Liver (tissue), 3 donors: ENCODE results near the gene IPO9.

ENCODE experiments used
- CTCF ChIP-seq: fragments of 150-350 bp; IDR thresholded peaks from 2 replicates; pipeline ENCODE4 v1.5.1; 2017; ENCODE audit warnings: improper control_type of control experiment, low read depth, low read length; ENCODE audit not compliant: missing input control
- FOXA1 ChIP-seq: IDR thresholded peaks from 2 replicates; pipeline ENCODE4 v1.6.1; 2016; ENCODE audit warnings: antibody characterized with exemption
- JUND ChIP-seq, 2 donors: IDR thresholded peaks; 2 replicates each; pipeline ENCODE4 v1.6.1; 2016; ENCODE audit warnings: antibody characterized with exemption in 2 of 2
- MAX ChIP-seq: IDR thresholded peaks from 2 replicates; pipeline ENCODE4 v1.6.1; 2016; ENCODE audit warnings: antibody characterized with exemption
- NR2F2 ChIP-seq: IDR thresholded peaks from 2 replicates; pipeline ENCODE4 v1.6.1; 2016; ENCODE audit warnings: antibody characterized with exemption
- REST ChIP-seq: IDR thresholded peaks from 2 replicates; pipeline ENCODE4 v1.6.1; 2016; ENCODE audit warnings: antibody characterized with exemption, mild to moderate bottlenecking
- TAF1 ChIP-seq: conservative IDR thresholded peaks from 2 replicates; pipeline ENCODE4 v1.6.1; 2016; ENCODE audit warnings: antibody characterized with exemption, mild to moderate bottlenecking
- YY1 ChIP-seq: IDR thresholded peaks from 2 replicates; pipeline ENCODE4 v1.6.1; 2016; ENCODE audit warnings: antibody characterized with exemption, mild to moderate bottlenecking
- TF ChIP-seq, protein P1 (sequence below): IDR thresholded peaks from 2 replicates; pipeline ENCODE4 v1.6.1; 2016; ENCODE audit warnings: antibody characterized with exemption
- donor health status: healthy.
- donor health status: healthy.

DNA sequence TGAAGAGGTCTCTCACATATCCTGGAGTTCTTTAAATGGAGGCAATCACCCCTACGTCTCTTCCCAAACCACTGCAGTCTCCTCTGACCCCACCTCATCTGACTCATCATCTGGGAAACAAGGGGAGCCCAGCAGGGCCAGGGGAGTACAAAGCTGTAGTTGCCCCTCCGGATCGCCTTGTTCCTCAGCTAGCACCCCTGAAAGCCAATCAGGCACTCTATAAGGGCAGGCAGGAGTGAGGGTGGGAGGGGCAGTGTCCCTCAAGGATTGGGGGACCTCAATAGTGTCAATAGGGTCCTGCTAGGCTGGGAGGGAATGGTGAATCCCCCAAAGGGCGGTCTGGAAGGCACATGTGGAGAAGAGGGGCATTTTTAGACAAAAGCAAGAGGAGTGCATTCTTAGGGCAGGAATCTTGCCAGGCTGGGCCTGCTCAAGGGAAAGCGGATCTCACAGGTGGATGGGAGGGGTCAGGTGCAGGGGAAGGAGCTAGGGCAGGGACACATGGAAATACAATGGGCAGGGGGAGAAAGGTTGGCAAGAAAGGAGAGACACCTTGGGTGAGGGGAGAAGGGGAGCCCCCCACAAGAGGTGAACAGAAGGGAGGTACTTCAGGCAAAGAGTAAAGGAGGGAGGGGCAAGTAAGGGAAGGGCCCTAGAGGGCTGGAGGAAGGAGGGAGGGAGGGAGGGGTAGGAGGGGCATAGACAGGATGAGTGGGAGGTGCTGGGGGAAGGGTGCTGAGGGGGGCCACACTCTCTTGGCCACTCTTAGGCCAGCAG lies 65.6 kb downstream of the IPO9 start:
- no peak for TF ChIP-seq CTCF
- no peak for TF ChIP-seq FOXA1
- TF ChIP-seq REST = no peak
- TF ChIP-seq MAX = no peak
- TF ChIP-seq NR2F2 = no peak
- TF ChIP-seq TAF1 = no peak
- TF ChIP-seq JUND (IDR thresholded peaks at IDR 0.05) = no peak
- TF ChIP-seq YY1 = no peak
- TF ChIP-seq, protein P1, sequence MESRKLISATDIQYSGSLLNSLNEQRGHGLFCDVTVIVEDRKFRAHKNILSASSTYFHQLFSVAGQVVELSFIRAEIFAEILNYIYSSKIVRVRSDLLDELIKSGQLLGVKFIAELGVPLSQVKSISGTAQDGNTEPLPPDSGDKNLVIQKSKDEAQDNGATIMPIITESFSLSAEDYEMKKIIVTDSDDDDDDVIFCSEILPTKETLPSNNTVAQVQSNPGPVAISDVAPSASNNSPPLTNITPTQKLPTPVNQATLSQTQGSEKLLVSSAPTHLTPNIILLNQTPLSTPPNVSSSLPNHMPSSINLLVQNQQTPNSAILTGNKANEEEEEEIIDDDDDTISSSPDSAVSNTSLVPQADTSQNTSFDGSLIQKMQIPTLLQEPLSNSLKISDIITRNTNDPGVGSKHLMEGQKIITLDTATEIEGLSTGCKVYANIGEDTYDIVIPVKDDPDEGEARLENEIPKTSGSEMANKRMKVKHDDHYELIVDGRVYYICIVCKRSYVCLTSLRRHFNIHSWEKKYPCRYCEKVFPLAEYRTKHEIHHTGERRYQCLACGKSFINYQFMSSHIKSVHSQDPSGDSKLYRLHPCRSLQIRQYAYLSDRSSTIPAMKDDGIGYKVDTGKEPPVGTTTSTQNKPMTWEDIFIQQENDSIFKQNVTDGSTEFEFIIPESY = no peak
